ENCODE measurements around the gene PIK3R1. TPM values are rescaled to one million over a fixed set of nuclear protein-coding genes. Genes with fewer than 3 reads are reported as not detected.

Gene PIK3R1
- total RNA-seq, 2 donors from 2014 or later = 71.6 to 81.2 TPM

GRCh38 chr5:68191083-68191791, 24.3 kb upstream of the PIK3R1 start:
- 95% methylated on average over 1 of the region's 1 CpG for WGBS
- H3K36me3 ChIP-seq = no peaks in the 10 kb centered on the region
- no peak for DNase-seq (ENCODE audit: low spot score)
- H3K4me3 ChIP-seq = no peak overlapping the region
- no peaks in the 10 kb centered on the region for H3K27me3 ChIP-seq (replicated peaks; ENCODE audit: insufficient read depth)
- TF ChIP-seq POLR2AphosphoS5 (IDR thresholded peaks at IDR 0.05) (no peak), CTCF (IDR thresholded peaks at IDR 0.05) (no peak), POLR2A (IDR thresholded peaks at IDR 0.05) (no peak)
- H3K9me3 ChIP-seq = no peaks in the 10 kb centered on the region
- no peak overlapping the region for H3K27ac ChIP-seq
- intact Hi-C loops (cut with DNase I) = no loop called here
- no peaks in the 10 kb centered on the region for H3K4me1 ChIP-seq (replicated peaks)

DNA sequence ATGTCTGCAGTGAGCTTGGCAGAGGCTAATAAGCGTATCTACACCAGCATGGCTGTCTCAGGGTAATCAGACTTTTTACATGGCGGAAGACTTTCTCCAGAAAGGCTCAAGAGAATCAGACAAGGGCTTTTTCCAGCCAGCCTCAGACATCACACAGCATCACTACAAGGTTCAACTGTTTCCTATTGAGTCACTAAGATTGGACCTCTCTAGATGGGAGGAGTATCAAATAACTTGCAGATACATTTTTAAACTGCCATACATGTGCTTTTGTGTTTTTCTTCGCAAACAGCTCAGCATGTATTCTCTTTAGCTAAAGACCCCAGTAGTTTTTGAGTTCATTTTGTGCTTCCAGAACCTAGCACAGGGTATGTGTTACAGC, 22.9 kb upstream of the PIK3R1 start:
- H3K9me3 ChIP-seq = no peaks in the 10 kb centered on the region
- no peak for DNase-seq (ENCODE audit: low spot score)
- intact Hi-C loops (cut with DNase I) = no loop called here
- H3K27ac ChIP-seq = no peak overlapping the region
- H3K36me3 ChIP-seq = no peaks in the 10 kb centered on the region
- no peak overlapping the region for H3K4me3 ChIP-seq
- WGBS = 97% methylated on average over 3 of the region's 3 CpGs
- H3K4me1 ChIP-seq (replicated peaks) = no peaks in the 10 kb centered on the region
- TF ChIP-seq POLR2A (IDR thresholded peaks at IDR 0.05) = no peak
- TF ChIP-seq CTCF (IDR thresholded peaks at IDR 0.05) = no peak
- no peaks in the 10 kb centered on the region for H3K27me3 ChIP-seq (replicated peaks; ENCODE audit: insufficient read depth)

- DNase-seq (ENCODE audit: low spot score) = no peak
- Histone ChIP-seq H3K27ac (no peak overlapping the region), H3K9me3 (no peaks in the 10 kb centered on the region), H3K4me3 (no peak overlapping the region), H3K27me3 (replicated peaks; ENCODE audit: insufficient read depth) (no peaks in the 10 kb centered on the region), H3K4me1 (replicated peaks) (no peaks in the 10 kb centered on the region), H3K36me3 (no peaks in the 10 kb centered on the region)
- intact Hi-C loops (cut with DNase I) = no loop called here
- 38% methylated on average over 3 of the region's 3 CpGs for WGBS
- no peak for TF ChIP-seq POLR2AphosphoS5 (IDR thresholded peaks at IDR 0.05)
- no peak for TF ChIP-seq POLR2A (IDR thresholded peaks at IDR 0.05)
- no peak for TF ChIP-seq CTCF (IDR thresholded peaks at IDR 0.05)
These were observed 22.0 kb upstream of the PIK3R1 start for GRCh38 chr5:68193481-68194036.

DNA sequence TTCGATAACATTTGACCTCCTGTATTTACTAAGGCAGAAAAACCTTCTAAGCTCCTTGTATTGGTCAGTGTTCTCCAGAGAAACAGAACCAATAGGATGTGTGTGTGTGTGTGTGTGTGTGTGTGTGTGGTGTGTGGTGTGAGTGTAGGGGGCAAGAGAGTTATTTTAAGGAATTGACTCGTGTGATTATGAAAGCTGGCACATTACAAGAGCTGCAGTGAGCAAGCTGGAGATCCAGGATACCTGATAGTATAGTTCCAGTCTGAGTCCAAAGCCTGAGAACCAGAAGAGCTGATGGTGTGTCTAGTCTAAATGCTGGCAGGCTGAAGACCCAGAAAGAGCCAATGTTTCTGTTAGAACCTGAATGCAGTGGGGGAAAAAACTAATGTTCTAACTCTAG, 21.2 kb upstream of the PIK3R1 start:
- Histone ChIP-seq H3K4me1 (replicated peaks) (no peaks in the 10 kb centered on the region), H3K27ac (no peak overlapping the region), H3K4me3 (no peak overlapping the region), H3K27me3 (replicated peaks; ENCODE audit: insufficient read depth) (no peaks in the 10 kb centered on the region), H3K9me3 (no peaks in the 10 kb centered on the region), H3K36me3 (no peaks in the 10 kb centered on the region)
- WGBS = 68% methylated on average over 2 of the region's 2 CpGs
- no peak for DNase-seq (ENCODE audit: low spot score)
- intact Hi-C loops (cut with DNase I) = no loop called here
- TF ChIP-seq CTCF (IDR thresholded peaks at IDR 0.05) (no peak), POLR2AphosphoS5 (IDR thresholded peaks at IDR 0.05) (no peak), POLR2A (IDR thresholded peaks at IDR 0.05) (no peak)

DNA sequence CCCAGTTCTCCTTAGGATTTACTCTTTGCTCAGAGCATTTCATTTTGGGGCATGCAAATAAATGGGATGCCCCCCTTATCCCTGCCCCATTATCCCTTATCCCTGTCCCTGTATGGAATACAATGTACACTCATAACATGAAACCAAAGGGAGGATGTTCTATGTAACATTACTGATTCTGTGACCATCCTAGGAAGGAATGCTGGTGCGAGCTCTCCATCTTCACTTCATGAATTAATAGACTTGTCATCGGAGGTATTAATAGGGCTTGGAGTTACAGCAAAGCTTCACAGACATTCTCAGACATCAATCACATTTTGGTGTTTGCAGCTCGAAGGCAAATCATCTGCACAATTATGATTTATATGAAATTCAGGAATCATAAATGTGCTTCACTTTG, 20.4 kb upstream of the PIK3R1 start:
- DNase-seq (ENCODE audit: low spot score) = no peak
- Histone ChIP-seq H3K9me3 (no peaks in the 10 kb centered on the region), H3K36me3 (no peaks in the 10 kb centered on the region), H3K27ac (no peak overlapping the region), H3K4me3 (no peak overlapping the region), H3K4me1 (replicated peaks) (no peaks in the 10 kb centered on the region), H3K27me3 (replicated peaks; ENCODE audit: insufficient read depth) (no peaks in the 10 kb centered on the region)
- 89% methylated on average over 3 of the region's 3 CpGs for WGBS
- TF ChIP-seq POLR2AphosphoS5 (IDR thresholded peaks at IDR 0.05) = no peak
- TF ChIP-seq POLR2A (IDR thresholded peaks at IDR 0.05) = no peak
- TF ChIP-seq CTCF (IDR thresholded peaks at IDR 0.05) = no peak
- intact Hi-C loops (cut with DNase I) = no loop called here

Data from prostate gland (tissue), 2 donors.